IPS DF 19.7 (cell line): ENCODE results near the gene SAMD4A.

ENCODE experiments used
- DNase-seq: peaks from one replicate; pipeline ENCODE4 v3.0.0-alpha.2; 2013; ENCODE audit warnings: low read depth, low spot score

Gene SAMD4A

DNA sequence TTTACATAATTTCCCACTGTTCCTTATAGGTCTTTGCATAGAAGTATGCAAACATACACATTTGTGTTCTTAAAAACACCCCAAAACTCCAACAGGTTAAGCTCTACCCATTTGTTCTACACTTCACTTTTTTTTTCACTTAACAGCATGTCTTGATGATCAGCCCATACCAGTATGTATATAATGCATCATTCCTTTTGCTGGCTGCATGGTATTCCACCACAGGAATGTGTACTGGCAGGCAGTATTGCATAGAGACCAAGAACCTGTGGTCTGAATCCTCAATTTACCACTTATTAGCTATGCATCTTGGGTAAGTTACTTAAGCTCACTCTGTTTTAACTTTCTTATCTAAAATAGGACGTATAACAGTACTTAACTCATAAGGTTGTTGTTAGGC is 65.5 kb downstream of the SAMD4A start:
- no peak for DNase-seq

DNA sequence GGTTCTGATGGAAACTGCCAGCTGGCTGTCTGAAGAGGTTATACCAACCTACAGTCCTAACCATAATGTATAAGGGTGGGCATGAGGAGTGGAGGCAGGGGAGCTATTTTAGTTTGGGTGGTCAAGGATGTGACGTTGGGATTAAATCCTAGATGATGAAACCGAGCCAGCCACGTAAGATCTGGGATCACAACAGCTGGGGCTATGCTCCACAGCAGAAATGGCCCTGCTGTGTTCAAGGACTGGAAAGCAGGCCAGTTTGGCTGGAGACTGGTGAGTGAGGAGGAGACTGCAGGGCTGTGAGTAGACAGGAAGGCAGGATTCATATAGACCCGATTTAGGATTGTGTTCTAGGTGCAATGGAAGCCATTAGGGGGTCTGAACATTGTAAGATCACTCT is 66.1 kb downstream of the SAMD4A start:
- DNase-seq: no peak

DNA sequence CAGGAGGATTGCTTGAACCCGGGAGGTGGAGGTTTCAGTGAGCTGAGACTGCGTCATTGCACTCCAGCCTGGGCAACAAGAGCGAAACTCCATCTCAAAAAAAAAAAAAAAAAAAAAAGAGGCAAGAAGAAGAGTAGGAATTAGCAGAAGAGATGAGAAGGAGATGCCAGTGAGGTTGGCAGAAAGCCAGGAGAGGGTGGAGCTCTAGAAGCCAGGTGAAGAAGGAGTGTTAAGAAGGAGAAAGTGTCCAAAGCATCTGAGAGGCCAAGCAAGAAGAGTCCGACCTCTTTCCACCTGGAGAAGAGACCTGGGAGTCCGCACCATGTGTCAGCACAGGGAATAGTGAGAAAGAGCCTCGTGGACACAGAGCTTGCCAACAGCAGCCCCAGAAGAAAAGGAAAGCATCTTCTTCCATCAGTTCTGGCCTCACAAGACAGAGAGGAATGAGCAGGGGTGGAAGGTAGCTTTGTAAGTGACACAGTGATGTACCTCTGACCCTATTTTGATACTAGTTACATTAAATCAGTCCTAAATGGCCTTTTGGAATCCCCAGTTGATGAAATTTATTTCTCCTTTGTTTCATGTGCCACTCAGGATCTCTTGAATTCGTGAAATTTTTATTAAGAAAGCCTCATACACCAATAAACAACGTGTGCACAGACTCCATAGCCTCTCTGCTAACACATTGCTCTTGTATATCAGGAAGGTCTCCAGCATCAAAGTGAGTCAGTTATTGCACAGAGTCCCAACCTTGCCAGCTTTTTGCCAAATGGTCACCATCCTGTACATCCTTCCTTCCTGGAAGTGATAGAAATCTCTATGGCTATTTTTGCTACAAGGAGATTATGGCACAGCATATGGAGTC is 70.6 kb downstream of the SAMD4A start:
- no peak for DNase-seq

DNA sequence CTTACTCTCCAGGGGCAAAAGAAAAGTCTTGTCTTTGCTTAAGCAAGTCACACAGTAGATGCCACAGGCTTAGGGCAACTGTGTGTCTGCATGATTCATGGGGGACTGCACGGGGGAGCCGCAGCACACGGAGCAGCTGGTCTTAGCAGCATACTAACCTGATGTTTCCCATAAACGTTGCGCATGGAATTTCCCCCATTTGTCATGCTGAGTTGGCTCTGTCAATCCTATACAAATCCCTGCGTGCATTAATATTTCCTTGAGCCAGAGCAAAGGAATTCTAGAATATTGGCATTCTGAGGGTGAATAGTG is 71.2 kb downstream of the SAMD4A start:
- DNase-seq: no peak

DNA sequence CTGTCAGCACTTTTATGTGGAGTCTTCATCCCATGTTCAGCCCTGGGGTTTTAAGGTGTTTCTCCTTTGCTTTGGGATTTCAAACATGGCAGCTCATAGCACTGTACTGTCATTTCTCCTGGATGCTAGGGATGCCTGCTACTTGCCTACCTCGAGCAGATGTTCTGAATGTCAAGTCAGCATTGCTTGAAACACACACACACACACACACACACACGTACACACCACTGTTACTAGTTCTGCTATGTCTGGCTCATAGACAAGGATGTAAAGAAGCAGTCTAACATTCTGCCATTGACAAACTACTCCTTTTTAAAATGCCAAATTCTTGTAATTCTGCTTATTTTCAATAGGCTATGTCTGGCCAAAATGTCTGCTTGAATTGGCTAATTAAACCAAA is 72.7 kb downstream of the SAMD4A start:
- no peak for DNase-seq

DNA sequence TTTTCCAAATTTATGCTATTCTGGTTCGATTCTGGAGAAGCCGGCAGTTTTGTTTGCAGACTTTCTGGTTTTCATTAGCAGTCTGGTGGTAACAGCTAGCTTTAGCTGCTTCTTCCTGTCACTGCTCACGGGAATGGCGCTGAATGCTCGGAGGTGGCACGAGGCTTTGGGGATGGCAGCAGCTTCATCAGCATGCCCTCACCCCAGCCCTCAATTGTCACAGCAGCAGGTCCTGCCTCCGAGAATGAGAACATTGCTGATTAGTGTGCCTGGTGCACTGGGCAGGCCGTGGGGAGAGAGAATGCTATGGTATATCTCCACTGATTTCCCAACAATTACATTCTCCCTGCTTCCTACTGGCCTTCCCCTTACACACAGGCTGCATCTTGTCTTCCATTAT is 73.6 kb downstream of the SAMD4A start:
- DNase-seq: no peak

DNA sequence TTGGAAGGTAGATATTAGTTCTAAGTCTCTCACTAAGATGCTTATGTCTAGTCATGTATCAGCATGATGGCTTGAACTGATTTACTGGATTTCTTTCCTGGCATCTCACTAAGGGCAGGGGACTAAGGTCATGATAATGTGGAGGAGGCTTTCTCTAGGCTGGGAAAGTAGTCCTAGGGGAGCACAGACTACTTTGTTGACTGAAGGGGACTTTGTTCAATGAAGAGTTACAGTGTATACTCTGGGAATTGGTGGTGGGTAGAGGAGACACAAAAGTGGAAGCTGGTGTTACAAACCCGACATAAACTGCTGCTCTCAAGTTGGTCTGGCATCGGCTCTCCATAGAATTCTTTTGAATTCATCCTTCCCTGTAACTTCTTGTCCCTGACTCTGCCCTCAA is 75.2 kb downstream of the SAMD4A start:
- no peak for DNase-seq

DNA sequence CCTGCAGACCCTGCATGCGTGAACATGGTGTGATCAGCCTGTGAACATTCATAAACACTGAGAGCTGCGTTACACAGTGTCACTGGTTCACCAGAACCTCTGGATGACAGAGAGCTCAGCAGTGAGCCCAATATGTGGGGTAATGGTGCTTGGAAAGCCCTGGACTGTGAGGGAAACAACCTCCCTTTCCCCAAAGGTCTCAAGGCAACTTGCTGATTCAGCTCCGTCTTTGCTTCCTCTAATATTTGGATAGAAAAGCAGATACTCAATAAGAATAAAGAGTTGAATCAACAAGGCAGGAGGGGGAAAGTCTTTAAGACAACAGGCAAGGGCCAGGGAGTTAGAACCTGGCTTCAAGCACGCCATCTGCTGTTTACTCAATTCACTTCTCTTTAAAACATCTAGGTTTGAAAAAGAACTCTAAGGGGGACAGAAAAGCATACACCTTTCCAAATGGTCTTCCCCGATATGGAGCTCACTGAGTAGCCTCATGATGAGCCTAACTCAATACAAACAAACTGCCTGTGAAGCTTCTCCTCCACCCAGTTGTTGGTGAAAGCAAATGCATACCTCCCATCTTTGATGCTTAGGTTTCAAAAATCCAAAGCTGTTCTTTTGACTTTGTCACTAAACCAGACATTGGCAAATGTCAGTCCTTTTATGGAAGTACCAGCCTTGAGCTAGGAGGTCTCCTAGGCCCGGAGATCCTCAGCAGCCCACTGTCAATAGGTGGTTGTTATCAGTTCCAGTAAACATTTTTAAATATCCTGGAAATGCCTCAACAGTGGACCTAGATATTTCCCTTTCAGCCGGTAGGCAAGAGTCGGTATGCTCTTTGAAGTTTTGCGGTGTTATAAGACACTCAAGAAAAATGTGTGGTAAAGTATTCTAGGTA is 76.1 kb downstream of the SAMD4A start:
- DNase-seq: no peak

DNA sequence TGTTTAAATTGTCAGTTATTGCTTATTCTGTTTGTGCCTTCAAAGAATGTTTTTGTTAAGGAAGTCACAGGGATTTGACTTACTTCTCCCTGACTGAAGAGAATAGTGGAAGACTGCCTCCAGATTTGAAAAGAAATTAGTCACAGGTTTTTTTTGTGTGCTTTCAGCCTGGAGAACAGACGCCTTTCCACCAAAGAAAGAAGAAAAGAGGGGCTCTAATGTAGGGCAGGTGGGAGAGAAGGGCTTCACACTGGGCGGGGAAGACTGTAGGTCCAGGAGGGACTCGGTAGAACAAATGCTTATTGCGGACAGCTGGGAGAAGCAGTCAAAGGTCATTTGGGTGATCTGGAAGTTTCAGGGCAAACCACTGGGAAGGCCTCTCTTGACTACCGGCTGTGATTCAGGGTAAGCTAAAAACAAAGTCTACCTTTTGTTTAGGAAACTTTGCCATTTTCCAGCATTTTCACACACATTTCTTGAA is 76.8 kb downstream of the SAMD4A start:
- DNase-seq: no peak

DNA sequence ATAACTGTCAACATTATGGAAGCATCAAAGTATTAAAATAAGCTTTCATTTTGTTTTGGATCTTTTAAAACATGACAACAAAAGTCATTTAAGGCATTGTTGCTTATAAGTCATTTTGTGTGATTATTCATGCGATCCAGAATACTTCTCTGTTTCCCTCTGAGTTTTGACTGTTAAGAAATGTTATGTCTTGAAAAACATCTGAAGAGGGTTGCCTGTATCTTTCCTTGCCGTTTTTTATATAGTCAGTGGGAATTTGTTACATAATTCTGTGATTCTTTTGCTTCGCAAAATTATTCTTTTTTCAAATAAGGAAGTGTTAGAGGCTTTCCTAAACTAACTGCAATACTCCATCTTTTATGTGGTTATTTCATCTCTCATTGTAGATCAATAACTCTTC is 78.7 kb downstream of the SAMD4A start:
- DNase-seq: no peak

DNA sequence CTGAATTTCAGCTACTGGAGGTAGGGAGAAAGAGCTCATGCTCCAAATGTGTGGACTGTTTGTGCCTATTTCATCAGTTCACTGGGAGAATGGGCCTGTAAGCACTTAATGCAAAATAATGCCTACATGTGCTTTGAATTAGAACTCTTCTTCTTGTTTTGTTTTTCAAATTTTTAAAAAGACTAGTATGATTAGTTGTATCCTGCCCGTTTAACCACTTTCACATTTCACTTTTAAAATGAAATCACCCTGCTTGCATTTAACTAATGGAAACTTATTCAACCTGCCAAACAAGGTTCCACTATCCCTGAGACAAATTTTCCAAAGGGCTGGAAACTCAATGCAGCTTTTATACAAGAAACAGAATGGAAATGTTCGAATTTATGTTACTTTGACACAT is 79.7 kb downstream of the SAMD4A start:
- DNase-seq: no peak

DNA sequence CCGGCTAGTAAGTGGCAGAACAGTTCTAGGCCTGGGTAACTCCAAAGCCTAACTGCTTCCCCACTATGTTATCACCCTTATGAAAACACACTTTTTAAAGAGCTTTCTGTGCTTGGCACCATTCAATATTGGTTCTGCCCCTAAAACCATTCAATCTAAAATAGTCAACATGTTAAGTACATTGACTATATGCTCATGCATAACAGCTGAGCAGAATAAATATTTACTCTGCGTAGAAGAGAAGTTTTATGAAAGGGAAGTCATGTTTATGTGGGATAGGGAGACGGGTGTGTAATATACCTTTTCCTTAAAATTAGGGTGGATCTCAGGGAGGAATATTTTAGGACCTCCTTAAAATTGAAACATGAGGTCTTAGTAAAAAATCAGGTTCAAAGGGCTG is 80.5 kb downstream of the SAMD4A start:
- no peak for DNase-seq

DNA sequence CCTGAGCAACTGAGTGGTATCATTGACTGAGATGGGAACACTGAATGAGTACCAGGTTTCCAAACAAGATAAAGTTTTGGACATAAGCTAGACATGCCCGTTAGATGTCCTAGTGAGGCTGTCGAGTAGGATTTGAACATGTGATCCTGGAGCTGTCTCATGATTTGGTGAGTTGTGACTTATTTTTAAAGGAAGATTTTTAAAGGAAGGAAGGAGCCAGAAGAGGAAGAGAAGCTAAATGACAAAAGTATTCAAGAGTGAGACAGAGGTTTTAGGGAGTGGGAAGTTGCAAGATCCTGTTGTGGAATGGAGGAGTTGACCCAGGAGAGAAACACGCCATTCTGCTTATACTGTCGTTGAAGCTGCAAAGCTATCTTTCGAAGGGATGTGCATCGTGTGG is 82.1 kb downstream of the SAMD4A start:
- no peak for DNase-seq

DNA sequence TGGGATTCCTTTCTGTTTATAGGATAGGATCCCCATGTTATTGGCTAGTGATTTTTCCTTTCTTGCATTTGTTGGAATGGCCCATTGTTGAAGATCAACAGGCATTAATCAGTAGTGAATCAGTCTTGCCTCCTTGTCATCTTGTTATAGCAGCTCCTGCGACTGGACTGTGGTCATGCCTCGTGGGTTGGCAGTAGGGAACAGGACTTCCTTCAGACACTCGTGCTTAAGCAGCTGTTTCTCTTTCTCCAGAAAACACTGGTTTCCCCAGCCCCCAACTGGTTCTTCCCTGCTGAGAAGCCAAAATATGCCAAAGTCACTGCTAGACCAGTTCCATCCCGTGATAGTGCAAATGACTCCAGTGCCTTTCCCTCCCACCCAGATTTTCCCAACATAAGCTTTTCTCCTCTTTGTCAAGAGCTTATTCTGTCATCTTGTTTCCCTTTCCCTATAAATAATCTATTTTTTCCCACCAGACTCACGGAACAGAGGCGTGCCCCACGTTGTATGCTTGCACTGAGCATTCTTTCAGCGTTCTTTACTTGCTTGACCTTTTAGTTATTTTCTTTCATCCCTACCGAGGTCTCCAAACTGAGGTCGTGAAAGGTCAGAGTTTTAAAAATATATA is 83.5 kb downstream of the SAMD4A start:
- no peak for DNase-seq

DNA sequence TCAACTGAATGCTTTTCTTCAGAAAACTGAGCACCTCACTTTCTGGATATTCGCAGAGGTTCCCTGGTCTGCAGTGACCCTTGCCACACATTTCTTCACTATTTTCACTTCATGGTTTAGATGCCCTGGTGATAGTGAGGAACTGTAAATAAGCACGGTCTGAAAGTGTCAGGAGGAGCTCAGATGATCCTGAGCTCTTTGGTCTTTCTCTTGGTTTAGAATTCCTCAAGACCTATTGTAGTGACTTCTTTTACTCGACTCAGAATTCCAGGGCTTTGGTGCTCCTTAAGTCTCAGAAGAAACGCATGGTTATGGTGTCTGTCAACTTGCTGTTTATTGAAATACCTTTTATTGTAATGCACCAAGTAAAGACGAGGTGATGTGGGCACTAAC is 84.0 kb downstream of the SAMD4A start:
- DNase-seq: no peak

DNA sequence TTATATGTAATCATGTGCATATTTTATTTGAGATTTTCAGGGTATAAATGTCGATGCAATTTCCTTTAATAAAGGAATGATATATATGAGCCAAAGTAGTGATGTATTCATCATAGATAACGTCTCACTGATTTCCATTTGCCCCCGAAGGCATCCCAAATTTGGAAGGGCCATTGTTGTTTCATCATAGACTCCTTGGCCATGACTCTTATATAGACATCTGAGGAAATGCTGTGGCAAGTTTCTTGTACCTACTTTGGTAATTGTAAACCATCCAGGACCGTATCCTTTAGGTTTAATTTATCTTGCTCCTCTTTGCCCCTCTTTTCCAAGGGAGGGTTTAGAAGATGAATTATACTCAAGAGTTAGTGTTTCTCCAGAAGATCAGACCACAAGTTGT is 84.7 kb downstream of the SAMD4A start:
- no peak for DNase-seq

DNA sequence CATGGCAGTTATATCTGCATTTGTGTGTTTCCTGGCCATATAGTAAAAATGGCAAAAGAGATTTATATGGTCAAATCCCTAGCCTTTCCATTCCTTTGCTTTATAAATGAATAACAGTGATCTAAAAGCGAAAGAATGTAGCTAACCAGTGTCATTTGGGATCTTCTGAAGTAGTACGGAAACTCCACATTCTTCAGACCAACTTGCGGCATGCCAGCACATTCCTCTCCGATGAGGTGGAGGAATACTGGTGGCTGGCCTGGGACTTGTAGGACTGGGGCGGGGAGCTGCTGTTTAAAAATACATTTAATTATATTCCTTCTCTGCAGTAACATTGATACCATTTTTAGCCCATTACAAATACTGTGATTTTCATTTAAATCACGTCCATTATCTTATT is 85.3 kb downstream of the SAMD4A start:
- peak; percentile 94 for DNase-seq

DNA sequence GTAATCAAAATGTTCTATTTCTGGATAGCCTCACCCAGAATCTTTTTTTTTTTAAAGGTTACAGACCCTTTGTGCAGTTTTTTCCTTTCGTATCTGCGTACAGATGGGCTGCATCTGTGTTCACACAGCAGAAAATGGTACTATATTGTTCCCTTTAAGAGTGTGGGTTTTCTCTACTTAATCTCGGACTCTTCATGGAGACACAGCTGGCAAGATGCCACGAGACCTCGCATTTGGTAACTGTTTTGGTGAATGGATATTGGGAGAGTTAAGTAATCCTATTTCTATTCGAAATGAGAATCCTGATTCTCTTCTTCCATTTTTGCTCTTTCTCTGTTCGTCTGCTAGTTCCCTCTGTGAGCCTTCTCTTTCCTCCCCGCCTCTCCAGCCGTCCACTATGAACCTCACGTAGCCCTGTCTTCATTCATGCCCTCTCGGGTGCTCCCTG is 85.7 kb downstream of the SAMD4A start:
- no peak for DNase-seq

DNA sequence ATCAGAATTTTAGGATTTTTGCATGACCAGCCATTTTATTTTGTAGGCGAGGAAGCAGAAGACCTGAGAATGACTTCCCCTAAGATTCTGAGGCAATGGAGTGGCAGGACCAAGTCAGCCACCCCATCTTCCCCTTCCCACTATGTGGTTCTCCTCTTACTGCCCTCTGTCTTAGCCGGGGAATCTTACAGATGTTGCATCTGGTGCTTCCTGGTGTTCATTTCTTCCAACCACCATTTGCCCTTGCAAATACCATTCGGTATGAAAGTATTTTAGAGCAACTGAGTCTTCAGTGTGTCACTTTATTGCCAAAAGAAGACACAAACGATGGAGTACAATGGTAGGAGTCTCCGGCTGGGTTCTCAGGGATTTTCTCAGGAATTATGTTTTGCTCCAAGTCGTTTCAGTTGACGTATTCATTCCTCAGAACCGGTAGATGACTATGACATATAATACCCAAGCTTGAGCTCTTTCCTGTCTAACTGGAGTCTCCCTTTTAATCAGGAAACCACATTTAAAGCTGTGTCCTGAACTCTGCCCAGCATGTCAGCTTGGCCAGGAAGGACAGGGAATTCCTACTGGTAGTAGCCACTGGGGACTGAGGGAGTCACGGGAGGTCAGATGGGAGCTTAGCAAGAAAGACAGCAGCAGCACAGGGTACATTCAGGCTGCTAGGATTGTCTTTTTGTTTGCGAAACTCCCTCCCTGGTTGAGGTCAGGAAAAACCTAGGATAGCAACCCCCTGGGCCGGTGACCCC is 87.0 kb downstream of the SAMD4A start:
- DNase-seq: no peak

DNA sequence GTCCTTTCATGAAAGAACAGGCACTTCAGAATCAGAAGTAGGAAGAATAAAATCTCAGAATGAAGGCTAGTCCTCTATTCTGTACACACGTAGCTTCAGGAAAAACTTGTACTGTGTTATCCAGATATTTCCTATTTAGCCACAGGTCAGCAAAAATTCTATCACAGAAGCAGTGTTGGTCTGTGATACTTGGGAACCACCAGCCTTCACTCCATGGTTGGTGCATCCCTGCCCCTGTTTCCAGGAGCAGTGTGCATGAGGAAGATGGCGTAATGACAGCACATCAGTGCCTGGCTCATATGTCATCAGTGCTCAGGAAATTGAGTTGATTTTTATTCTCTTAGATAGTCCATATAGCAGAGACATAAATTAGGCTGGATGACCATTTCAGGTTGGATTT is 87.7 kb downstream of the SAMD4A start:
- no peak for DNase-seq

DNA sequence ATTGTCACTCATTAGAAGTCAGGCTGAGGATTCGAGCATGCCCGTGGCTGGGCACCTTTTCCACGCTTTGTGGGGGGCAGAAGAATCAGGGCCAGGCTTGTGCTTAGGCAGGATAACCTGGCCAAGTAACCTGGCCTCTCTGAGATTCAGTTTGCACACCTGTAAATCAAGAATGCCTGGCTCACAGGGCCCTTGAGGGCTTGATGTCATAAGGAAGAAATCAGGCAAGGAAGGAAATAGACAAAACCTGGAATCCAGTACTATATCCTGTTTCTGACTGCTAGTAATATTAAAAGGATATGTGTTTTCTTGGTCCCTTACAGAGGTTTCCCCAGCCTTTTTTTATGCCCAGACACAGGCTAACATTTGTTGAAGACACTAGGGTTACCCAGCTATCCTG is 91.9 kb downstream of the SAMD4A start:
- no peak for DNase-seq

DNA sequence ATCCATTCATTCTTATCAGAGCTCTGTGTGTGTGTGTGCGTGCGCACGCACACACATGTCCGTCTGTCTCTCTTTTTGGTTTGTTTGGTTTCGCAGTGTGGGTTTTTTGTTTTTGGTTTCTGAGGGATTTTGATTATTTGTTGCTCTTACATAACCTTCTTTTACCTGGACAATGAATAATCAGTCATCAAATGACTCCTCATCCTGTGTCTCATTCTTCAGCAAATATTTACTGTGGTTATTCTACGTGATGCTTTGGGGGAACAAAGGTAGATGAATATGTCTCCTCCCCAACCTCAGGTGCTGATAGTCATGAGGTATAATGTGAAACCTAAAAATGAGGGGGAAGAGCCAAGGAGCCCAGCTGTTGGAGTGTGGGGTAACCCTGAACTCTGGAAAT is 92.4 kb downstream of the SAMD4A start:
- DNase-seq: no peak
